Raji (cell line): ENCODE measurements around the gene KRT34.

ENCODE experiments used
- POLR2A ChIP-seq: IDR thresholded peaks from 2 replicates; pipeline ENCODE4 v1.6.1; 2011; ENCODE audit warnings: low read depth, low read length, control low read depth; ENCODE audit not compliant: insufficient read depth

The KRT34 gene

DNA sequence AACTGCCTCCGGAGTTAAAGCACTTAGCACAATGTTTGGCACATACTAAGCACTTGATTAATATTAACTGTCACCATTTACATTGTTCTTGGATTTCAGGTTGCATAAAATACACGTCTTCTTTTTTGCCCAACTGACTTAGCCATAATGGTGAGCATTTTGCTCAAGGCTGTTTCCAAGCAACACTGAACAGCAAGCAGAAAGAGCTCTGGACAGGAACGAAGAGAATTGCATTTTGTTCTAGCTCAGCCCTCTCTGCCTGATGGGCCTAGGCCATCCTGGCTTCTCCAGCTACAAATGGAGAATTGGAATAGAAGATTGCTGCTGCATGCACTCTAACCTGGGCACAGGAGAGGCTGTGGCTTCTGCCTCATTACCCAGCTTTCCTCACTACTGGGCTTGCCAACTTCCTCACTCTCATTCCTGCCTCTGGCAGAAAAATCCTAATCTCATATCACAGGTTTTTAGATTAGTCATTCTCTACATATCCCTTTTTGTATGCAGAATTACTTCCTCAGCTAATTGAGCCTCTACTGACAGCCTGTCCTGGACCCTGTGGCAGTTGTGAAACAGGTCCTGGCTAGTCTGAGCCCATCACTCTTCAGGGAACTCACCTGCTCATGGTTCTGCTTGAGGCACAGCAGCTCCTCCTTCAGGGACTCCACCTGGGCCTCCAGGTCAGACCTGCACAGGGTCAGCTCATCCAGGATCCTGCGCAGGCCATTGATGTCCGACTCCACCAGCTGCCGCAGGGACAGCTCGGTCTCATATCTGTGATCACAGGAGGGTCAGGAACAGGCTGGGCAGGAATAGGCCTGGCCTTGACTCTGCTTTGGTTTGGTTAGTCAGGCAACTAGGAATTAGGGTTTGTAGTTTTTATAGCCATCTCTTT, 34.0 kb downstream of the KRT34 start:
- TF ChIP-seq POLR2A = no peak

DNA sequence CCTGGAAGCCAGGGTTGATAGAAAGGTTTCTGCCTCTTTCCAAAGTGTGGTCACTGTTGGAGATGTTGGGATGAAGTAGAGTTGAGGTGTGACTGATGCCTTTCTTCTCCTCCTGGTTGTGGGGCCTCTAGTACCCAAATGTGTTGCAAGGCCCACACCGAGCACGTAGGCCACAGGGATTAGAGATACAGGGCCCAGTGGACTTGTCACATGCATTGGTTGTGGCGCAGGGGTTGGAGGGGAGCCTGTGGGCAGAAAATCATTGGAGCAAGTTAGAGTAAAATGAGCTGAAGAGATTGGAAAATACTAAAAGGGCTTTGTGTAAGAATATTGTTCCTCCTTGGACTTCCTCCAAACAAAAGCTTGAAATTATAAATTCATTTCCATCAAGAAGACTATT, 36.1 kb downstream of the KRT34 start:
- no peak for TF ChIP-seq POLR2A

DNA sequence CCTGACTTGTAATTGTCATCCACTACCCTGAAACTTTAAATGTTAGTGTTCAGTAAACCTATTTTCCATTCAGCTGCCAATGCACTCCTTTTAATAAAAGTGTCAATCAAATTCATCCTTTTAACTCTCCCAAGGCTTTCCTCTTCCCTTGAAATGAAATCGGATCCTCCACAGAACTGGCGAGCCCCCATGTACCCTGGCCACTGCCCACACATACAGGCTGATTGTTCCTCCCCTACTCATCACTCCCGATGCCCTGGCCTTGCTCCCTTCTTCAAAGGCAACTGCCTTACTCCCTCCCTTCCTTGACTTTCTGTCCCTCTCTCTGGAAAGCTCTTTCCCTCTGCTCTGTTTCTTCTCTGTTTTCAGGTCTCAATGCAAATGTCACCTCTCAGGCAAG, 39.1 kb downstream of the KRT34 start:
- TF ChIP-seq POLR2A = no peak

DNA sequence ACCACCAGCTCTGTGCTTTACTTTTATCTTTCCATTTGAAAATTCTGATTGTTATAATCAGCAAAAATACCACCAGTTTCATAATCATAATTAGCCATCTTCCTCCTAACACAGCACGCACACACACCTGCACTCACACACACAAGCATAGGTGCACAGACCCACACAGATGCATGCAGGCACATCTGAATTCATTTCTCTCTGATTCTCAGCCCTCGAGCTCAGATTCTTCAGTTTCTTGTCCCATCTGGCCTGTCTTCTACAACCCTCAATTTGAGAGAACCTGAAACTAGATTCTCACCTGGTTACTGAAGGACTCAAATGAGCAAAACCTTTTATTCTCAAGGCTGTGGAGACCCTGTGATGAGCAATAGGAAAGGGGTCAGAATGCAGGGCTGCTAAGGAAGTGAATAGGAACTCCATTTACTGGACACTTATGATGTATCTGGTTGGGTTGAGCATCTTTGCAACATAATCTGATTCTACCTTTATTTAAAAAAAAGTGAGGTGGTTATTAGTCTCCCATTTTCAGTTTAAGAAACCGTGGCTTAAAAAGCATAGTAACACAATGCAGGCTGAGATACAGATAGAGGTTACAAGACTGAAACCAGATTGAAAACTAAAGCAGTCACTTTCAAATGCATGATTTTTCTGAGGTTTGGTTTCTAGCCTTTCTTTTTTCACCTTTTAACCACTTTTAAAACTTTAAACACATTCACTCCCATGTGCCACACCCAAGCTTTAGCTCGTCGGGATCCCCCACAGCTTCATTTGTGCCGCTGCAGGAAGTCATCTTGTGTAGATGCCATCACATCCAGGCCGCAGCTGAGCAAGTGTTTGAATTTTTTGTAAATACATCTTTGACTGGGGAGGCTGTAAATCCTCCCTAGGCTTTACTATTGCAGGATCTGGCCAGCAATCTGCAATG, 40.9 kb downstream of the KRT34 start:
- TF ChIP-seq POLR2A = no peak

DNA sequence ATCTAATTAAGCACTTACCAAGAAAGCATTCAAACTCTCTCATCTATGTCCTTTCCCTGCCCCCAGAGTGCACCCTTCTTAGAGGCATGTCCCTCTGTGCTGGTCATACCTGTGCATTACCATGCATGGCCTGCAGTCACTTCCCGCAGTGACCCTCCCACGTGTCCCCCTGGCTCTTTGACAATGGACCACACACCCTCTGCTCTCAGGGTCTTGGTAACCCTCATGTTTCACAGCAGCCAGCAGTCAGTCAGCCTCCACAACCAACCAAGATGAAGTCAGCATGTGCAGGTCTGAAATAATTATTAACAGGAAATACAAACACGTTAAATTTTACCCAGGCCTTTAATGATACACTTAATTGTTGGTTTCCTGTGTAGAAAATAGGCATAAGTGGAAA, 41.6 kb downstream of the KRT34 start:
- no peak for TF ChIP-seq POLR2A

DNA sequence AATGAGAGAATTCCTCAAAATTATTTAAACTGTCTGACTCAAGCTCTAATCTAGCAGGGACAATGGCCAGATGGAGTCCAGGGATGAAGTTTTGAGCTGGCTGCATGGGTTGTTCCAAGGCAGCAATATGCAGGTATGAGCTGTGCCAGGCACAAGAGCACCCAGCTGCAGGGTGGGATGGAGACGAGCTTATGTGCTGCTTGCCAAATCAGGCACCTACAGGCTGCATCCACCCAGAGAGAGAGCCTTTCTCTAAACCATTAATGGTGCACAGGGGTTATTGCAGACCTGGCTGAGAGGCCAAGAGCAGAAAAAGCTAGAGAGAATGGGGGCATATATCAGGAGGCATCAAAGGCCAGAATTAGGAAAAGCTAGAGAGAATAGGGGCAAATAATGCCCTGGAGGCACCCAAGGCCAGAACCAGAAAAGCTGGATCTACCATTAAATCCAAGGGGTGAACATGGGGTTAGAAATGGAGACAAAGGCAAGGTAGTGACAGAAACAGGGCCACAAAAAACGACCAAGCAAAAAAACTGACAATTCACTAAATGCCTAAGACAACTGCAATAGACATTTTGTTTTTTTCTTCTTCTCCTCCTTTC, 42.4 kb downstream of the KRT34 start:
- TF ChIP-seq POLR2A = no peak

DNA sequence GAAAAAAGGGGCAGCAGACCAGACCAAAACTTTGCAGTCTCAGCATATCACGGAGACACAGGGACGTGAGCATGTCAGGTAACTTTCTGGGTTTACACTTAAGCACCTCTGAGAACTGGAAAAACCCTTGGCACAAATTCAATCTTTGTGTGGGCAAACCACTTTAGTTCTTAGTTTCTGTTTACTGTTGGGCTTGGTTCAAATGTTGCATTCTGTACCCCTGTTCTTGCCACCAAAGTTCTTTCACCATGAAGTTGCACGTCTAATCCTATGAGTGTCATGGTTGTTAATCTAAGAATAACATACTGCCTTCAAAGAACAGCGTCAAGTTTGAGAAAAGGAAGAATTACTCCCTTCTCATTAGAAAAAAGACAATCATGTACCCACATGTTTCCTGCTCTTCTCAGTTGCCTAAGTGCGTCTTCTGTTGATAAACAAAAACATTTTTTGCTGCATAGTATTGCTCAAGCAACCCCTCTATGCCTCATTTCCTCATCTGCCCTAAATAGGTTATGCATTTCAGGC, 43.1 kb downstream of the KRT34 start:
- TF ChIP-seq POLR2A = no peak

DNA sequence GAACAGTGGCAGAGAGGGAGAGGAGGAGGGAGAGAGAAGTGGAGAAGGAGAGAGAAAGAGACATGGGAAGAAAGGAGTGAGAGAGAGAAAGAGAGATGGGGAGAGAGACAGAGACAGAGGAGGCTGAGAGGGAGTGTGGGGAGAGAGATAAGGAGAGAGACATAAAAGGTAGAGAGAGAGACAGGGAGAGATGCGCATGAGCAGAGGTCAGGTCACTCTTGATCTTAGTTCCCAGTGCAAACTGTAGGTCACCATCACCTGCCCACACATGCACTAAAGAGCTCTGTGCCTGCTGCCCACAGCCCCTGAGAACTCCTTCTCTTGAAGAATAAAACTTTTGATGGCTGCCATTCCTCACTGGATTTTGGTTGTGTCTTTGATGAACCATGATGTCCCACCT, 46.4 kb downstream of the KRT34 start:
- TF ChIP-seq POLR2A = no peak

DNA sequence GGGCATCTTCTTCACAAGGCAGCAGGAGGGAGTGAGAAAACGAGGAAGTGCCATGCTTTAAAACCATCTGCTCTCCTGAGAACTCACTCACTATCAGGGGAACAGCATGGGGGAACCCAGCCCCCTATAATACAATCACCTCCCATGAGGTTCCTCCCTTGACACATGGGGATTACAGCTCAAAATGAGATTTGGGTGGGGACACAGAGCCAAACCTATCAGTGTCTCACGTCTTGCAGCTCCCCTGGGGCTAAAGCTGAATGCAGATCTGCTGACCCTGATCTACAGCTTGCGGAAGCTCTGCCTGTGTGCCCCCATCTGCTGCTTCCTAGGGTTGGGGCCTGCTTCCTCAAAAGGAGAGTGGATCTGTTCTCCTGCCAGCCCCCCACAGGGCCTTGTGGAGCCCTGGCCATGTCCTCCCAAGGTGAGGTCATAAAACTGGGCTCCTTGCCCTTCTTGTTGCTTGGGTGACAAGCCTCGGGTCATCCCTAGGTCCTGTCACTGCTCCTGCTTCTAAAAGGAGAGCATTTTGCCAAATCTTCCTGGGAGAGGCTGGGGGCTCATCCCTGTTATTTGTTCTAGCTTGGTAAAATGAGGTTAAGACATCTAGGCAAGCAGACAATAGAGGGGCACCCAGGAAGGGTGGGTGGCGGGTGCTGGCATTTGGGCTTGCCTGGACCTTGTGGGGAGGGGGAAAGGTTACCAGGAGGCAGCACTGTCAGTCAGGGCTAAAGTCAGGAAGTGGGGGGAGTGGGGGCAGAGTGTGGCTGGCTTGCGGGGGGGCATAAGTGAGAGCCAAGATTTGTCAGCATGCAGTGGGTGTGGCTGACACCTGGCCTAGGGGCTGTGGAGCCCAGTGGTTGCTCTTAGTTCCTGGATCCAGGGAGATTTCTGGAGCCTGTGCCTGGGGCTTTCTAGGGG, 47.5 kb downstream of the KRT34 start:
- no peak for TF ChIP-seq POLR2A

DNA sequence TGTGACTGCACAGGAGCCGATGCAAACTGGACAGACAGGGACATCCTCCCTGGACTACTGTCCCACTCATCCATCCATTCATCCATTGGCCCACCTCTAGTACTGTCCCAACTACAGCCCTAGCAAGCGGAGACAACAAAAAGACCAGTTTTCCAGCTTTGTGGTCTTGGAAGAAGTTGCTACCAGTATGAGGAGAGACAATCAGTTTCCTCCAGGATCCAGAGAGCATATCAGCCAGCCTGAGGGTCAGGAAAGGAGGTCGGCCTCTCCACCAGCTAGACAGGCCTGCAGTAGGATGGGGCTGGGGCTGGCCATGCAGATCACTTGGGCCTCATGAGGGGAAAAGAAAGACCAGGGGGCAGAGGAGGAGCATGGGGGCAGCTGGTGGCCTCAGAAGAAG, 48.3 kb downstream of the KRT34 start:
- TF ChIP-seq POLR2A = no peak

DNA sequence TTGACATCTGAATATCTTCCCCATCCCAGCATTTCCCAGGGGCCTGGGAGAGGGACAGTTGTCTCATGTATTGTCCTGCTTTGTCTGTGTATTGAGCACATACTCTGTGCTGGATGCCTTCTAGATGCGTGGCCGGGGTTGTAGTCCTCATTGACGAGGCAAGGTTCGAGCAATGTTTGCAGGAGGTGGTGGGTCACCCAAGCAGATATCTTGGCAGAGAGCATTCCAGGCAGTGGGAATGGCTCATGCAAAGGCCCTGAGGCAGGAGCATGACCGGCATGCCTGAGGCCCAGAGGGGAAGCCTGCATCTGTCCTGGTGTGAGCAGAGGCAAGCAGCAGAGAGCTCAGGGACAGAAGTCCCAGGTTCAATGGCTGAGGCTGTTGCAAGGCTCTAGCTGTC, 49.0 kb downstream of the KRT34 start:
- no peak for TF ChIP-seq POLR2A

DNA sequence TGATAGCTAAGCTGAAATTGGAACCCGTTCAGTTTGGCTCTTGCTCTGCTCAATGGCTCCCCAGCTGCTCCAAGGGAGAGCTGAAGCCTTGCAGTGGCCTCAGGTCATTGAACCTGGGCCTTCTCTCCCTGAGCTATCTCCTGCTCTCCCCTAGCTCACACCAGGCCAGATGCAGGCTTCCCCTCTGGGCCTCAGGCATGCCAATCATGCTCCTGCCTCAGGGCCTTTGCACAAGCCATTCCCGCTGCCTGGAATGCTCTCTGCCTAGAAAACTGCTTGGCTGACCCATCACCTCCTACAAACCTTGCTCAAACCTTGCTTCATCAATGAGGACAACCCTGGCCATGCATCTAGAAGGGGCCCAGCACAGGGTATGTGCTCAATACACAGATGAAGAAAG, 49.9 kb downstream of the KRT34 start:
- TF ChIP-seq POLR2A = no peak

DNA sequence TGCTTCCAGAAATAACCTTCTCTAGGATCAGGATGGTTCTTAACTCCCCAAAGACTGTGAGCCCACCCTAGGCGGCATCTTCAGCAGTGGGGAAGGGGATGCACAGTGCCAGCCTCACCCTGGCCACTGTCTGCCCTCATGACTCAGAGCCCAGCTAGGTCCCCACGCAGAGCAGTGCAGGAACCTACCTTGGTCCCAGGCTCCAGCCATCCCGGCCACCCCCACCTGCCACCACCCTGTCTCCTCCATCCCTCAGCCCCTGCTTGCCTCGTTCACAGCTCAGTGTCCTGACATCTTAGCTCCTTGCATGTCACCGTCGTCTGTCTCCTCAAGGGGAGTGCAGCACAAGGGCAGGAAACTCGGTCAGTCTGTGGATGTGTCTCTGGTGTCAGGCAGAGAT, 50.5 kb downstream of the KRT34 start:
- no peak for TF ChIP-seq POLR2A

DNA sequence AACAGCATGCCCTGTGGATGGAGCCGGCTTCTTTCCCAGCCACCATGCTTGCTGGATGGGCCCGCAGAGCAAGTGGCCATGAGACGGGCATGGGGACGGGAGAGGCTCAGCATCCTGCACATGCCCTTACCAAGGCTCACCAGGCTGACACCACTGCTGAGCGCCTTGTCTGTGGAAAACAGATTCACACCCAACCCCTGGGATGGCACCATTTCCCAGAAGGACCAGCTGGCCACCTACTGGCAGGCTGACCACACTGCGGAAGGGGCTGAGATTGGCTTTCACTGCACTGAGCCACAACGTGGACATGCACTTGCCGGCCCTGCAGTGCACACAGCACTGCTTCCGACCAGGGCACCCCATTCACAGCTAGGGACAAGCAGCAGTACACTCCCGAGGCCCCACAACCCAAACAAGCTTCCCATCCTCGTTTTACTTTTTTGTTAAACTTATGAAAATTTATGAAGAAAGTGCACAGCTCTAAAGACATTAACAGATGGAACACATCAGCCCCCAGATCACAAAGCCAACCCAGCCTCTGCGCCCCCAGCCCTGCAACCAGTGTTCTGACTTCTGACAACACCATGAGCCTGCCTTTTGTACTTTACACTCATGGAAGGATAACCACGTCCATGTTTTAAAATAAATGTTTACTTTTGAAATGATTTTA, 52.7 kb downstream of the KRT34 start:
- no peak for TF ChIP-seq POLR2A
